ENCODE measurements around the gene LRRC59. TPM values are rescaled to one million over a fixed set of nuclear protein-coding genes. Genes with fewer than 3 reads are reported as not detected.
A peak's percentile ranks its signal among the peaks of the same experiment; 100 is the strongest.

LRRC59 gene
- polyA plus RNA-seq, 3 donors from 2014 or later = 16.8 to 30.3 (median 23.9) TPM

DNA sequence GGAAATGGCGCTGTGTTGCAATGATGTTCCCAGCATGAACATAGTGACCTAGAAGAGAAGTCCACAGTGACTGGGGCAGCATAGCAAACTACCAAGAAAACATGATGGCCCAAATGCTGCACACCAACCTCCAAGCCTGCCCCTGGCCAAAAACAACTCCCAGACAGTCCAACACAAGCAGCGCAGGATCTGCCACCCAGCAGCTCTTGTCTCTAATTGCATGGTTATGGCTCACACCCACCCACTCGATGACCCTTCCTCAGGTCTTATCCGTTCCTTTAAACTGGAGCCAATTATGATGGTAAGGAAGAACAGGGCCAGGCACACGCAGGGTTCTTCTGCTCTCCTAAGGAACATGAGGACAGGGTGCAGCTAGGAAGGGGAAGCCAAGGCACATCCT lies 27.3 kb downstream of the LRRC59 start:
- H3K4me1 Mint-ChIP-seq = peaks cover 28 to 30% of the 10 kb centered on the region in 2 donors
- H3K4me3 Mint-ChIP-seq = no peak overlapping the region
- H3K27me3 Mint-ChIP-seq (ENCODE audit: low read depth in 3 of 3) = peaks cover 4 to 5% (median 5%) of the 10 kb centered on the region in 3 donors
- DNase-seq = no peak
- no peaks in the 10 kb centered on the region for H3K9me3 Mint-ChIP-seq
- H3K27ac Mint-ChIP-seq = no peak overlapping the region
- H3K36me3 Mint-ChIP-seq = peaks cover 4 to 23% (median 10%) of the 10 kb centered on the region in 3 donors

DNA sequence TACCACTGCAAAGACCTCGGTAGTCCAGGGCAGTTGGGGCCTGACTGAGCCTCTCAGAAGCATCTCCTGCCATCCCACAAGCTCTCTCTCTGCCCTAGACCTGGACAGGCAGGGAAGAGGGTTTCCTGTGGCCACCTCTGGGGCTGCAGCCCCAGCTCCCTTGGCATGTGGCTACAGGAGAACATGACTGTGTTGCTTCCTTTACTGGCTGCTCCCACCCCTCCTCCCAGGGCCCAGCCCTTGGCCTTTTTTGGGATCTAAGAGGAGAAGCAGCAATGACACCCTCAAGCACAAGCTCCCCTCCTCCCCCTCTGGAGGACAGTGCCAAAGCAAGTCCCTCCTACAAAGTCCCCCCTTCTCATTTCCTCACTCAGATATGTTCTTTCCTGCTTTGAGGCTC lies 29.9 kb downstream of the LRRC59 start:
- Mint-ChIP-seq H3K36me3 (peaks cover 4 to 23% (median 10%) of the 10 kb centered on the region in 3 donors), H3K27ac (no peak overlapping the region), H3K9me3 (no peaks in the 10 kb centered on the region), H3K4me1 (peaks cover 17 to 20% of the 10 kb centered on the region in 2 donors), H3K4me3 (no peak overlapping the region), H3K27me3 (ENCODE audit: low read depth in 3 of 3) (peaks cover 0 to 2% (median 0%) of the 10 kb centered on the region in 3 donors)
- DNase-seq = no peak

- no peak for DNase-seq
- no peaks in the 10 kb centered on the region for H3K9me3 Mint-ChIP-seq
- peaks cover 10 to 14% of the 10 kb centered on the region in 2 donors for H3K4me1 Mint-ChIP-seq
- no peak overlapping the region for H3K27ac Mint-ChIP-seq
- H3K36me3 Mint-ChIP-seq = peaks cover 0 to 19% (median 10%) of the 10 kb centered on the region in 3 donors
- H3K4me3 Mint-ChIP-seq = no peak overlapping the region
- peaks cover 0 to 3% (median 0%) of the 10 kb centered on the region in 3 donors for H3K27me3 Mint-ChIP-seq (ENCODE audit: low read depth in 3 of 3)
Measured at GRCh38 chr17:50365649-50366393, 31.5 kb downstream of the LRRC59 start.

GRCh38 chr17:50365165-50365564 lies 32.2 kb downstream of the LRRC59 start:
- DNase-seq = no peak
- no peak overlapping the region for H3K27ac Mint-ChIP-seq
- peaks cover 9 to 10% of the 10 kb centered on the region in 2 donors for H3K4me1 Mint-ChIP-seq
- H3K27me3 Mint-ChIP-seq (ENCODE audit: low read depth in 3 of 3) = peaks cover 0 to 3% (median 0%) of the 10 kb centered on the region in 3 donors
- H3K36me3 Mint-ChIP-seq = peaks cover 0 to 19% (median 10%) of the 10 kb centered on the region in 3 donors
- no peaks in the 10 kb centered on the region for H3K9me3 Mint-ChIP-seq
- H3K4me3 Mint-ChIP-seq = no peak overlapping the region

- peaks cover 0 to 3% (median 0%) of the 10 kb centered on the region in 3 donors for H3K27me3 Mint-ChIP-seq (ENCODE audit: low read depth in 3 of 3)
- H3K4me1 Mint-ChIP-seq = peaks cover 8 to 10% of the 10 kb centered on the region in 2 donors
- H3K4me3 Mint-ChIP-seq = no peak overlapping the region
- no peak overlapping the region for H3K27ac Mint-ChIP-seq
- no peaks in the 10 kb centered on the region for H3K9me3 Mint-ChIP-seq
- DNase-seq = no peak
- peaks cover 0 to 19% (median 8%) of the 10 kb centered on the region in 3 donors for H3K36me3 Mint-ChIP-seq
Measured at GRCh38 chr17:50364715-50365114, 32.6 kb downstream of the LRRC59 start.

DNA sequence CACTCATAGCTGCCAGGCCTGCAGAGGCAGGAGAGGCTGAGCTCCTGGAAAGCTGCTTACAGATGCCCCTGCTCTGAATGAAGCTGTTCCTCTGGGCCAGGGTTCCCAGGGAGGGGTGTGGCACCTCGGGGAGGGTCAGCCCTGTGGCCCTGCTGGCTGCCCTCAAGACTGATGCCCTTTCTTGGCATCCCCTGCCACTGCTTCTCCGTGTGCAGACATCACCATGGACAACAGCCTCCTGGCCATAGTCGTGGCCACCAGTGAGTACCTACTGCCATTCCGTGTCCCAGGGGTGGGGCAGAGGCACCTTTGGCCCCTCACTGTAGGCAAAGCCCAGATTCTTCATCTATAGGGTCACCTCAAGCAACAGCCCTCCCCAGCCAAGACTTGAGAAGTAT lies 33.3 kb downstream of the LRRC59 start:
- Mint-ChIP-seq H3K4me3 (no peak overlapping the region), H3K4me1 (peaks cover 8 to 10% of the 10 kb centered on the region in 2 donors), H3K27me3 (ENCODE audit: low read depth in 3 of 3) (peaks cover 0 to 3% (median 0%) of the 10 kb centered on the region in 3 donors), H3K9me3 (no peaks in the 10 kb centered on the region), H3K27ac (no peak overlapping the region), H3K36me3 (peaks cover 0 to 22% (median 5%) of the 10 kb centered on the region in 3 donors)
- no peak for DNase-seq

DNA sequence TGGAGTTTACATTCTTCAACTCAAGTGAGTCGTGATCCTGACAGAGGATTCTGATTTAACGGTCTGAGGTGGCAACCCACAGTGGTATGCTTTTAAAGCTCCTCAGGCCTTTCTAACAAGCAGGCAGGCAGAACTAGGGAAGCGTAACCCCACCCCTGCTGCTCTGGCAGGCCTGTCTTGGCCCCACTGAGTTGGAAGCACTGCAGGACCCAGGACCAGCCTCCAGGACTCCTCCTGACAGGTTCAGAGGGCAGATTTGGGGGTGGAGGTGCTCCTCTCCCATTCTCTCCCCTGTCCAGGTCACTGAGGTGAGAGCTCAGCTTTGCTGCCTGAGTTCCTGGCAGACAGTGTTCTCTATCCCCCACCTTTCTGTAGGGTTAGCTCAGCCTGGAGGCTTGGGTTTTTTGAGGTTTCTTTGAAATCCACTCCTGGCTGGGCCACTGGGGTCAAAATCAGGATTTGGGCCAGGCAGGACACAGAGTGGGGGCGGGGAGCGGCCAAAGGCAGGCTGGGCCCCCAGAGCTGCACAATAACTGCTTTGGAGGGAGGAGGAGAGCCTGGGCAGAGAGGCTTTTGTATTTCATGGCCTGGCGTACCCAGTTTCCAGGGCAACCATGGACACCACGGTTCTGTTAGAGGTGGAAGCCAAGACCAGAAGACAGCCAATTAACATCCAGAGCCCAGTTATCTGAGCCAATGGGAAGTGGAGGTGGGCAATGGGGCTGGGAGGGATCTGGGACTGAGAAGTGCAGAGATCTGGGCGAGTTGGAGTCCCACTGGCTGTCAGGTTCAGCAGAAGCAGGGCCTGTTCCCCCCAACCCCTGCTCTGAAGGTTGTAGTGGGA lies 33.9 kb downstream of the LRRC59 start:
- DNase-seq = no peak
- Mint-ChIP-seq H3K27ac (peak overlapping the region in 1 of 6 donors; percentile 34), H3K36me3 (peaks cover 0 to 23% (median 3%) of the 10 kb centered on the region in 3 donors)

GRCh38 chr17:50362661-50363060 lies 34.7 kb downstream of the LRRC59 start:
- H3K36me3 Mint-ChIP-seq = peaks cover 0 to 15% (median 1%) of the 10 kb centered on the region in 3 donors
- H3K27me3 Mint-ChIP-seq (ENCODE audit: low read depth in 3 of 3) = peaks cover 0 to 3% (median 0%) of the 10 kb centered on the region in 3 donors
- DNase-seq = no peak
- peak overlapping the region in 1 of 5 donors; percentile 11 for H3K4me3 Mint-ChIP-seq
- peak overlapping the region in 5 of 6 donors; percentile 12 to 84 (median 60) for H3K27ac Mint-ChIP-seq
- peaks cover 8 to 10% of the 10 kb centered on the region in 2 donors for H3K4me1 Mint-ChIP-seq
- H3K9me3 Mint-ChIP-seq = no peaks in the 10 kb centered on the region

More for the DNA sequence above, 33.9 kb downstream of the LRRC59 start:
- H3K4me3 Mint-ChIP-seq = no peak overlapping the region
- H3K9me3 Mint-ChIP-seq = no peaks in the 10 kb centered on the region
- peaks cover 0 to 3% (median 0%) of the 10 kb centered on the region in 3 donors for H3K27me3 Mint-ChIP-seq (ENCODE audit: low read depth in 3 of 3)
- H3K4me1 Mint-ChIP-seq = peaks cover 8 to 10% of the 10 kb centered on the region in 2 donors

DNA sequence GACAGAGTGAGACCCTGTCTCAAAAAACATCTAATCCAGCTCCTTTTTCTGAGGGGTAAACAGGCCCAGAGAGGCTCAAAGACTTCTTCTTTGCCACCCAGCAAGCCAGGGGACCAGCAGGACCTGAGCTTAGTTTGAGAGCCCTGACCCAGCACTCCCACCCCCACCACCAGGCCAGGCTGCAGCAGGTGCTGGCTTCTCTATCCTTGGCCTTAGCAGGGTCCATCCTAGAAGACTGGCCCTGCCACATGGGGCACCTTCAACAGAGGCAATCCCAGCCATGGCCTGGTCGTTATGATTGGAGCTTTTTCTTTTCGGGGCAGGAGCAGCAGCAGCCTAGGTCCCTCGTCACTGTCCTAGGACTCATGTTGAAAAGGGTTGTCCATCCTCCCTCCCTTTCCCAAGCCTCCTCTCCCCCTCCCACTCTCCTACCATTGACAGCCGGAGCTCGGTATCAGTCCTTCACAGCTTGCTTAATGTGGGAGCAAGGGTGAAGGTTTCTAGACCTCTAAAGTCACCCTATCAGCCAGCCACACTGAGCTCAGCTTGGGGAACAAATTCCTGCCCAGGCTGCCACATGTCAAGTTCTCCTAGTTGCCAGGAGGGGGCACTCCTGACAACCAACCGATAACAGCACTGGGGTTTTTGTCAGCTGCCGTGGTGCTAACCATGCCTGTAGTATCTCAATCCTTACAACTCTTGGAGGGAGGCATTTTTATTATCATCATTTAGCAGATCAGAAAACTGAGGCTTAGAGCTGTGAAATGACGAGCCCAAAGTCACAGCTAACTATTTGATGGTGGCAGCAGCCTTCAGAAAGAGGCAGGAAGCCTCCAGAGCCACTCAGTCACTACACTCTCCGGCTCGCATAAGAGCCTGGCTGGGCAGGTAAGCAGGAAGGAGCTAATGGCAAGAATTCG lies 35.5 kb downstream of the LRRC59 start:
- Mint-ChIP-seq H3K4me1 (peaks cover 8 to 10% of the 10 kb centered on the region in 2 donors), H3K27me3 (ENCODE audit: low read depth in 3 of 3) (peaks cover 0 to 3% (median 0%) of the 10 kb centered on the region in 3 donors), H3K27ac (peak overlapping the region; percentile 12 to 87 (median 67)), H3K4me3 (peak overlapping the region in 2 of 5 donors; percentile 4 to 11), H3K9me3 (no peaks in the 10 kb centered on the region), H3K36me3 (peaks cover 0 to 12% (median 0%) of the 10 kb centered on the region in 3 donors)
- peak; percentile 48 to 59 (median 55) for DNase-seq

DNA sequence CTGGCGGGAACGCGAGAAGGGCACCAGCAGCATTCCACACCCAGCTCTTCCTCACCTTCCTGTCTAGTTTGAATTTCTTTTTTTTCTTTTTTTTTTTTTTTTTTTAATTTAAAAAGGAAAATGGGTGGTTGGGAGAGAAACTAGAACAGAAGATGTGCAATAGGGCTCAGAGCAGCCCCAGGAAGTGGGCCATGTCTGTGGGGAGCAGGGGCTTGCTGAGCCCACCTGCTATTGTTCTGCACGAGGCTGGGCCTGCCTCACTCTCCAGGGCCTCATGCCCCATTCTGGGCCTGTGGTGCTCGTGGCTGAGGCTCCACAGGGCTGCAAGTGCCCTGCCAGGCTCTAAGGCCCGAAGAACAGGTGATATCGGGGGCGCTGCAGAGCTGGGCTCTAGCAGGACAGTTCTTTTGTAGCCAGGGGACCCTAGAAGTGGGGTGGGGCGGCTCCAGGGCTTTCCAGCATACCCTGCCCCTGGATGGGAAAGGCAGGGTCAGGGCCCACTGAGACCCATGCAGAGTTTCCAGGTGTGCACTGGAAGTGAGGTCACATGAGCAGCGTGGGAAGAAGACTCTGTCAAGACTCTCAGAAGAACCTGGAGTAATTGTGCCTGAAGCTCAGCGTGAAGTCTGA lies 36.7 kb downstream of the LRRC59 start:
- Mint-ChIP-seq H3K27ac (peak overlapping the region in 1 of 6 donors; percentile 23), H3K9me3 (no peaks in the 10 kb centered on the region), H3K4me1 (peaks cover 8 to 10% of the 10 kb centered on the region in 2 donors), H3K27me3 (ENCODE audit: low read depth in 3 of 3) (peaks cover 0 to 3% (median 0%) of the 10 kb centered on the region in 3 donors), H3K4me3 (no peak overlapping the region), H3K36me3 (peaks cover 0 to 12% (median 0%) of the 10 kb centered on the region in 3 donors)
- no peak for DNase-seq

DNA sequence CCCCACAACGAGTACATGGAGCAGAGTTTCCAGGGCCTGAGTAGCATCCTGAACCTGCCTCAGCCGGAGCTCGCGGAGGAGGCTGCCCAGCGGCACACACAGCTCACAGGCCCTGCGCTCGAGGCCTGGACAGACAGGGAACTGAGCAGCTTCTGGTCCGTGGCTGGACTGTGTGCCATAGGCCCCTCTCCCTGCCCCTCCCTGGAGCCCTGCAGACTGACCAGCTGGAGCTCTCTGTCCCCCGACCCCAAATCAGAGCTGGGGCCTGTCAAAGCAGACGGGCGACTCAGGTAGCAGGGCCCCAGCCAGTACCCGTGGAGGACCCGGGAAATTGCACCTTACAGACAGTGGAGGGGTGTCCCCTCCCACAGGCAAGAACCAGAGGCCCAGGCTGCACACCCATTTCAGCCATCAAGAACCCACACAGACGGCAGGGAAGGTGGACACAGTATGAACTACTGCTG lies 37.3 kb downstream of the LRRC59 start:
- H3K4me1 Mint-ChIP-seq = peaks cover 8 to 10% of the 10 kb centered on the region in 2 donors
- H3K36me3 Mint-ChIP-seq = peaks cover 0 to 8% (median 0%) of the 10 kb centered on the region in 3 donors
- H3K4me3 Mint-ChIP-seq = no peak overlapping the region
- H3K27me3 Mint-ChIP-seq (ENCODE audit: low read depth in 3 of 3) = peaks cover 0 to 3% (median 0%) of the 10 kb centered on the region in 3 donors
- H3K9me3 Mint-ChIP-seq = no peaks in the 10 kb centered on the region
- DNase-seq = no peak
- no peak overlapping the region for H3K27ac Mint-ChIP-seq

- H3K27me3 Mint-ChIP-seq (ENCODE audit: low read depth in 3 of 3) = peaks cover 0 to 3% (median 0%) of the 10 kb centered on the region in 3 donors
- no peaks in the 10 kb centered on the region for H3K9me3 Mint-ChIP-seq
- H3K27ac Mint-ChIP-seq = peak overlapping the region in 4 of 6 donors; percentile 12 to 71 (median 36)
Measured at GRCh38 chr17:50359005-50359699, 38.2 kb downstream of the LRRC59 start.

More at GRCh38 chr17:50359005-50359699, 38.2 kb downstream of the LRRC59 start:
- peaks cover 8 to 10% of the 10 kb centered on the region in 2 donors for H3K4me1 Mint-ChIP-seq
- no peak overlapping the region for H3K4me3 Mint-ChIP-seq
- DNase-seq = no peak
- H3K36me3 Mint-ChIP-seq = peaks cover 0 to 8% (median 0%) of the 10 kb centered on the region in 3 donors

All from immature natural killer cell (primary cell).